Measurements from ENCODE around the gene ZNF764. TPM values are rescaled to one million over a fixed set of nuclear protein-coding genes. Genes with fewer than 3 reads are reported as not detected.

ZNF764 gene
- total RNA-seq, 4 donors from 2014 or later: 17.9 to 48.0 (median 23.2) TPM

DNA sequence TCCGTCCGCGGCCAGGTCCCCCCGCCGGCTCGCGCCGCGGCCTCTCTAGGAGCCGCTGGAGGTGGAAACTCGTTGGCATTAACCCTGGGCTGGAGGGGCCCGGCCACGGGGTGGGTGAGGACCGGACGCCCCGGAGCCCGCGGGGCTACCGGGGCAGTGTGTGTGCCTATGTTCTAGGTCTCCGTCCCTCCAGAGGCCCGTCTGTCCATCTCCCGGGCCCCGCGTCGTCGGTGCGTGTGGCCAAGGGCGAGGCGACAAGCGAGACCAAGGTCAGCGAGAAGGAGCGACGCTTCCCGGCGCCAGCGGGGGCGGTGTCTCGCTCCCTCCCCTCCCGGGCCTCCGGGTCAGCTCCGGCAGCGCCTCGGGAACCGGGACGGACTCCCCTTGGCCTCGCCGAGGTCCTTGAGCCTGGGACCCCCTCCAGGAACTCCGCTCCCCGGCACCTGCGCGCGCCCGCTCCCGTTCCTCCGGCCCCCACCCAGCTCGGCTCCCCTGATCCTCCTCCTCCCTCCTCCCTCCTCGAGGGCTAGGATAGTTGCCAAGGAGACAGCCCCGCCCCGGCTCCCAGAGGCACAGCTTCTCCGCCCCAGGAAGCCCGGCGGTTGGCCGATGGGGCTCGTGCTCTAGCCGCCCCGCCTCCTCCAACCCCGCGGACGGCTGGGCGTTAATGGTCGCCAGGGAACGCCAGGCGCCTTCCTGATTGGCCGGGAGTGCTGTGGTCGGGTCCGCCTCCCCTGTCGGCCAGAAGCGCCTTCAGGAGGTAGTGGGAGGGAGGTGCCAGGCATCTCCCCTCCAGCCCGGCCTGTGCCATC is 31.1 kb downstream of the ZNF764 start:
- intact Hi-C loops (cut with DNase I; ENCODE audit: low total_unique reads) (loop anchor here (10.0 kb wide), 1 partner anchor 82 kb away; the partner anchor contains the start of gene SEPHS2), in situ Hi-C loops (cut with MboI; ENCODE audit: low pct_ligation_motif_present in 1 of 4, low pct_unique_long_range_greater_than_20kb in 1 of 4, low sequenced_read_pairs in 3 of 4) (loop anchor here in 2 of 4 donors (10.0 kb wide), 2 partner anchors 82 to 92 kb away; partner anchors contain the start of genes DCTPP1 (in 1 of the 2) and SEPHS2 (in 1 of the 2))
- Histone ChIP-seq H3K27me3 (no peaks in the 10 kb centered on the region), H3K36me3 (peaks cover 0 to 8% (median under 1%) of the 10 kb centered on the region in 4 donors), H3K4me3 (peak overlapping the region; percentile 75 to 93 (median 84)), H3K27ac (peak overlapping the region; percentile 97 to 99 (median 99)), H3K9me3 (no peaks in the 10 kb centered on the region), H3K4me1 (peaks cover 14 to 41% (median 20%) of the 10 kb centered on the region in 4 donors)
- DNase-seq: peak; percentile 99
- peak; percentile 93 for TF ChIP-seq POLR2A (IDR thresholded peaks at IDR 0.05)
- TF ChIP-seq CTCF (IDR thresholded peaks at IDR 0.05): peak; percentile 24 to 71 (median 34)
- TF ChIP-seq POLR2AphosphoS5 (IDR thresholded peaks at IDR 0.05): peak; percentile 43 to 87 (median 87)
- TF ChIP-seq EP300 (IDR thresholded peaks at IDR 0.05; ENCODE audit: low read depth): no peak
- 0% methylated on average over 51 of the region's 79 CpGs; no CpG with 5 or more reads in 1 of the 2 donors for WGBS, 2 donors (ENCODE audit: low coverage in 1 of 2)

DNA sequence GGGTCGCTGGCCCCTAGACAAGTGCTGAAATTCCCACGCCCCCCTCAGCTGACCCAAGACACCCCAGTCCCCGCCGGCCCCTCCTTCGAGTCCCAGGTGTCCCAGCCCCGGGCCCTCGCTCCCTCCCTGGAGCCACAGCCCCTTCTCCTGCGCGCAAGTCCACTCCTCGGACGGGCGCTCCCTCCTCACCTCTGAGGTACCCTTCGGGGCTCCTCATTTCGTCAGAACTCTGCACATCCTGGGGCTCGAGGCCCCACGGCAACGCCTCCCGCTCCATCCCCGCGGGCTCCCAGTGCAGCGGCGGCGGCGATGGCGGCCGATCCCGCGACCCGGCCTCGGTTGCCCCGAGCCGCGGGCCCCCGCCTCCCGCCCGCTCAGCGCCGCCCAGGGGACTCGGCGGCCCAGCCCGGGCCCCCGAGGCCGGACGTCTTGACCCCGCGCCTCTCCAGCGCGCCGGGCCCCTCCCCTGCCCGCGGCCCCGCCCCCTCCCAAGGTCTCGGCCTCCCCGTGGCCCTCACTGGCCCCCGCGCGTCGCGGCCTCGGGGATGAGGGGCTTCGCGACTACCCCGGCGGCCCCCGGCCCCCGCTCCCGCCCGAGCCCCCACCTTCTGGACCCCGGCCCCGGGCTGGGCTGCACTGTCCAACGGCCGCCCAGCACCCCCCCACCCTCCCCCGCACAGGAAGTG is 31.9 kb downstream of the ZNF764 start, which contains the start of gene ZNF768:
TSS of gene ZNF768 (minus strand) at position 430 of the 686 bp plus-strand sequence. CDS start at position 277, 153 bp downstream.
- peaks cover 0 to under 1% (median 0%) of the 10 kb centered on the region in 4 donors for H3K36me3 ChIP-seq
- DNase-seq: peak; percentile 46
- 12% methylated on average over 10 of the region's 73 CpGs; no CpG with 5 or more reads in 1 of the 2 donors for WGBS, 2 donors (ENCODE audit: low coverage in 1 of 2)
- H3K4me1 ChIP-seq: peaks cover 14 to 46% (median 22%) of the 10 kb centered on the region in 4 donors
- TF ChIP-seq CTCF (IDR thresholded peaks at IDR 0.05): no peak
- TF ChIP-seq POLR2AphosphoS5 (IDR thresholded peaks at IDR 0.05): no peak
- TF ChIP-seq EP300 (IDR thresholded peaks at IDR 0.05; ENCODE audit: low read depth): no peak
- TF ChIP-seq POLR2A (IDR thresholded peaks at IDR 0.05): peak; percentile 32
- H3K27ac ChIP-seq: peak within 1 kb of the TSS; percentile 97 to 99 (median 99)
- intact Hi-C loops (cut with DNase I; ENCODE audit: low total_unique reads) (loop anchor here (10.0 kb wide), 1 partner anchor 81 kb away; the partner anchor contains the start of gene SEPHS2), in situ Hi-C loops (cut with MboI; ENCODE audit: low pct_ligation_motif_present in 1 of 4, low pct_unique_long_range_greater_than_20kb in 1 of 4, low sequenced_read_pairs in 3 of 4) (loop anchor here in 2 of 4 donors (10.0 kb wide), 2 partner anchors 81 to 91 kb away; partner anchors contain the start of genes DCTPP1 (in 1 of the 2) and SEPHS2 (in 1 of the 2))
- H3K4me3 ChIP-seq: peak within 1 kb of the TSS; percentile 75 to 93 (median 84)
- H3K9me3 ChIP-seq: no peaks in the 10 kb centered on the region
- no peaks in the 10 kb centered on the region for H3K27me3 ChIP-seq

DNA sequence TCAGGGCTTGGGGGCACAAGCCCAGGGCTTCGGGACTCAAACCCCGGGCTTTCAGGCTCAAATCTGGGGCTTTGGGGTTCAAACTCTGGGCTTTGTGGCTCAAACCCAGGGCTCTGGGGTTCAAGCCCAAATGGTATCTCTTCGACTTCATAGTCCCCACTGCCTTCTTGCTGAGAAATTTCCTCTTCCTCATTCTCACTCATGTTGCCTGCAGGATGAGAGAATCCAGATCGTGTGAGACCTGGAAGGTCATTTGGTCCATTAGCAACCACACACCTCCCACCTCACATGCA is 32.4 kb downstream of the ZNF764 start:
- Histone ChIP-seq H3K36me3 (no peaks in the 10 kb centered on the region), H3K27me3 (no peaks in the 10 kb centered on the region), H3K4me1 (peaks cover 14 to 42% (median 22%) of the 10 kb centered on the region in 4 donors), H3K27ac (peak overlapping the region; percentile 97 to 99 (median 99)), H3K4me3 (peak overlapping the region; percentile 75 to 93 (median 84)), H3K9me3 (no peaks in the 10 kb centered on the region)
- 42% methylated on average over 4 of the region's 4 CpGs; no CpG with 5 or more reads in 1 of the 2 donors for WGBS, 2 donors (ENCODE audit: low coverage in 1 of 2)
- no peak for TF ChIP-seq POLR2A (IDR thresholded peaks at IDR 0.05)
- TF ChIP-seq EP300 (IDR thresholded peaks at IDR 0.05; ENCODE audit: low read depth): no peak
- TF ChIP-seq POLR2AphosphoS5 (IDR thresholded peaks at IDR 0.05): no peak
- TF ChIP-seq CTCF (IDR thresholded peaks at IDR 0.05): no peak
- intact Hi-C loops (cut with DNase I; ENCODE audit: low total_unique reads): loop anchor here (10.0 kb wide), 1 partner anchor 81 kb away; the partner anchor contains the start of gene SEPHS2
- no peak for DNase-seq
- in situ Hi-C loops (cut with MboI; ENCODE audit: low pct_ligation_motif_present in 1 of 4, low pct_unique_long_range_greater_than_20kb in 1 of 4, low sequenced_read_pairs in 3 of 4): loop anchor here in 2 of 4 donors (10.0 kb wide), 2 partner anchors 81 to 91 kb away; partner anchors contain the start of genes DCTPP1 (in 1 of the 2) and SEPHS2 (in 1 of the 2)

Data from transverse colon (tissue), 4 donors.